ENCODE measurements around the gene AFF1. TPM values are rescaled to one million over a fixed set of nuclear protein-coding genes. Genes with fewer than 3 reads are reported as not detected.
A peak's percentile ranks its signal among the peaks of the same experiment; 100 is the strongest.

Gene AFF1
- total and polyA plus RNA-seq, 2 donors from 2014 or later = 13.4 to 187 TPM

DNA sequence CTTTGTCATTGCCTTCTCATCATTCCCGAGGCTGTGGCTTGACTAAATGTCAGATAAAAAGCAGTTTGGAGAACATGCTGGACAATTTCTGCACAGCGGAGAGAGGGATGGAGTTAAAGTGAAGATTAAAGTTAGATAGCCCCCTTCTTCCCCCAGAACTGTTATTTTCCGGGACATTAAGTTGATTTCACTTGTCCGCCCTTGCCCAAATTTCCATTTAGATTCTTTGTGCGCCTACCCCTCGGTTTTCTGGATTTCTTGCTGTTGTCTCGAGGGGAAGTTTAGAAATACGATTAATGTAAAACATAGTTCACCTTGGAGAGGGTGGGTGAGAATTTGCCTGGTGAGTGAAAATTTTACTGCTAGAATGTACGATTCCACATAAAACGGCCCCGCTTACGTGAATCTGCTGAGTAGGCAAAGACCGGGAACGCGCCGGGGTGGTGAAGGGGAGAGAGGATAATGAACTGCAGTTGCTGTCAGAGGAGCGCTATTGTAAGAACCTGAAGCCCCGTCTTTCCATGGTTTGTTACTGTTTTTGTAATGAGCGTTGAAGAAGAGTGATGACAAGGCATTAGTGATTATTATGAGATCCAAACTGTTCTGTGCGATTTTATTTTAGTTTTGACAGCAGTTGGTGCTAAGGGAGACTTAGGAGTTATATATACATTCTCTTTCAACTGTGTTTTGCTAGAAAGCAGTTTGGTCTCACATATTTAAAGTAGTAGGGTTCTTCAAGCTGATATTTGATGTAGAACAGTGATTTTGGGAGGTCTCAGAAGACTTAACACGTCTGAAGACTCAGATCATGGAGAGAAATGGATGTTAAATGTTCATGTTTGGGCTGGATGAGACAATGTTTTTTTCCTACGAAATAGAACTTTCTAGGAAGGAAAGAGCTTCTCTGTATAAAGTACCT, 73.0 kb downstream of the AFF1 start:
- Histone ChIP-seq H3K4me3 (ENCODE audit: low read length in 3 of 3) (peak overlapping the region; percentile 81 to 95 (median 86)), H3K27me3 (ENCODE audit: control insufficient read depth, insufficient read depth, low read length) (no peaks in the 10 kb centered on the region), H3K36me3 (ENCODE audit: control insufficient read depth in 2 of 3, insufficient read depth in 3 of 3, low read length in 3 of 3) (no peaks in the 10 kb centered on the region), H3K9ac (ENCODE audit: low read length in 3 of 3) (peak overlapping the region; percentile 75 to 98 (median 86)), H3K4me1 (ENCODE audit: control insufficient read depth in 2 of 3, insufficient read depth in 2 of 3, low read depth in 1 of 3, low read length in 3 of 3) (peaks cover 15 to 22% (median 19%) of the 10 kb centered on the region in 3 donors), H3K9me3 (ENCODE audit: control insufficient read depth in 2 of 3, insufficient read depth in 1 of 3, low read length in 3 of 3) (no peaks in the 10 kb centered on the region), H3K27ac (ENCODE audit: low read depth in 2 of 2, low read length in 2 of 2) (peak overlapping the region; percentile 95 to 96)
- no peak for FAIRE-seq
- peak; percentile 72 to 88 (median 78) for DNase-seq
- TF ChIP-seq, protein P1, sequence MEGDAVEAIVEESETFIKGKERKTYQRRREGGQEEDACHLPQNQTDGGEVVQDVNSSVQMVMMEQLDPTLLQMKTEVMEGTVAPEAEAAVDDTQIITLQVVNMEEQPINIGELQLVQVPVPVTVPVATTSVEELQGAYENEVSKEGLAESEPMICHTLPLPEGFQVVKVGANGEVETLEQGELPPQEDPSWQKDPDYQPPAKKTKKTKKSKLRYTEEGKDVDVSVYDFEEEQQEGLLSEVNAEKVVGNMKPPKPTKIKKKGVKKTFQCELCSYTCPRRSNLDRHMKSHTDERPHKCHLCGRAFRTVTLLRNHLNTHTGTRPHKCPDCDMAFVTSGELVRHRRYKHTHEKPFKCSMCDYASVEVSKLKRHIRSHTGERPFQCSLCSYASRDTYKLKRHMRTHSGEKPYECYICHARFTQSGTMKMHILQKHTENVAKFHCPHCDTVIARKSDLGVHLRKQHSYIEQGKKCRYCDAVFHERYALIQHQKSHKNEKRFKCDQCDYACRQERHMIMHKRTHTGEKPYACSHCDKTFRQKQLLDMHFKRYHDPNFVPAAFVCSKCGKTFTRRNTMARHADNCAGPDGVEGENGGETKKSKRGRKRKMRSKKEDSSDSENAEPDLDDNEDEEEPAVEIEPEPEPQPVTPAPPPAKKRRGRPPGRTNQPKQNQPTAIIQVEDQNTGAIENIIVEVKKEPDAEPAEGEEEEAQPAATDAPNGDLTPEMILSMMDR (IDR thresholded peaks at IDR 0.05; ENCODE audit: borderline replicate concordance, extremely low read depth, insufficient read depth) = no peak
- intact Hi-C loops (cut with DNase I) = no loop called here

GRCh38 chr4:87009095-87009648, 74.4 kb downstream of the AFF1 start:
- H3K36me3 ChIP-seq (ENCODE audit: control insufficient read depth in 2 of 3, insufficient read depth in 3 of 3, low read length in 3 of 3) = no peaks in the 10 kb centered on the region
- FAIRE-seq (no peak), DNase-seq (peak in 1 of 5 donors; percentile 12)
- peak overlapping the region; percentile 6 to 75 (median 70) for H3K9ac ChIP-seq (ENCODE audit: low read length in 3 of 3)
- no peaks in the 10 kb centered on the region for H3K27me3 ChIP-seq (ENCODE audit: control insufficient read depth, insufficient read depth, low read length)
- H3K27ac ChIP-seq (ENCODE audit: low read depth in 2 of 2, low read length in 2 of 2) = peak overlapping the region; percentile 63 to 90
- no peaks in the 10 kb centered on the region for H3K9me3 ChIP-seq (ENCODE audit: control insufficient read depth in 2 of 3, insufficient read depth in 1 of 3, low read length in 3 of 3)
- TF ChIP-seq, protein P1 (IDR thresholded peaks at IDR 0.05; ENCODE audit: borderline replicate concordance, extremely low read depth, insufficient read depth) = no peak
- H3K4me3 ChIP-seq (ENCODE audit: low read length in 3 of 3) = peak overlapping the region; percentile 18 to 95 (median 81)
- H3K4me1 ChIP-seq (ENCODE audit: control insufficient read depth in 2 of 3, insufficient read depth in 2 of 3, low read depth in 1 of 3, low read length in 3 of 3) = peaks cover 15 to 28% (median 20%) of the 10 kb centered on the region in 3 donors
- intact Hi-C loops (cut with DNase I) = no loop called here

DNA sequence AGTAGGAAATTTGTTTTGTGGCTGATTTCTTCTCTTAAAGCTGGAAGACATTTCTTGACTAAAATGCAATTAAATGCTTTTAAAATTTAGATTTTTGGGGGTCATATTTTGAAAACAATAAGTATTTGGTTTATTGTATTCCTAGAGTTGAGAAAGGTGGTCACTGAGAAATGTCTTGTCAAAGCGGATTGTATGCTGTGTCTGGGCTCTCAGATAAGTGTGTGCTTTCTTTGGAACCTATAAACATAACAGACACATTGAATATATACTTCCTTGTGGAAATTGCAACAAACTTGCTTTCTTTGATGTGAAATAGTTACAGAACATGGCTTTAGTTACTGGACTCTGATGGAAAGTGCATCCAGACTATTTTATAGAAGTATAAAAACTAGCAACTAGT, 75.4 kb downstream of the AFF1 start:
- peak overlapping the region in 2 of 3 donors; percentile 8 to 75 for H3K9ac ChIP-seq (ENCODE audit: low read length in 3 of 3)
- peak overlapping the region in 2 of 3 donors; percentile 81 to 95 for H3K4me3 ChIP-seq (ENCODE audit: low read length in 3 of 3)
- H3K9me3 ChIP-seq (ENCODE audit: control insufficient read depth in 2 of 3, insufficient read depth in 1 of 3, low read length in 3 of 3) = no peaks in the 10 kb centered on the region
- TF ChIP-seq, protein P1 (IDR thresholded peaks at IDR 0.05; ENCODE audit: borderline replicate concordance, extremely low read depth, insufficient read depth) = no peak
- peaks cover 15 to 32% (median 25%) of the 10 kb centered on the region in 3 donors for H3K4me1 ChIP-seq (ENCODE audit: control insufficient read depth in 2 of 3, insufficient read depth in 2 of 3, low read depth in 1 of 3, low read length in 3 of 3)
- H3K36me3 ChIP-seq (ENCODE audit: control insufficient read depth in 2 of 3, insufficient read depth in 3 of 3, low read length in 3 of 3) = no peaks in the 10 kb centered on the region
- no peak for DNase-seq
- intact Hi-C loops (cut with DNase I) = no loop called here
- H3K27me3 ChIP-seq (ENCODE audit: control insufficient read depth, insufficient read depth, low read length) = no peaks in the 10 kb centered on the region
- FAIRE-seq = no peak
- H3K27ac ChIP-seq (ENCODE audit: low read depth in 2 of 2, low read length in 2 of 2) = peak overlapping the region; percentile 63 to 90
